ENCODE data around the gene STARD13. TPM values are rescaled to one million over a fixed set of nuclear protein-coding genes. Genes with fewer than 3 reads are reported as not detected.

Gene STARD13
- polyA plus RNA-seq, 1 experiment = 21.2 TPM

GRCh38 chr13:33263976-33264619 is 21.5 kb downstream of the STARD13 start:
- no peak for TF ChIP-seq CTCF (IDR thresholded peaks at IDR 0.05; ENCODE audit: insufficient read depth, low read depth, low read length)
- Histone ChIP-seq H3K4me3 (ENCODE audit: low read depth, low read length) (no peak overlapping the region), H3K36me3 (ENCODE audit: control insufficient read depth, insufficient read depth, low read length) (no peaks in the 10 kb centered on the region; the same call in 1 of the 2 replicates), H3K27me3 (ENCODE audit: control insufficient read depth, insufficient read depth, low read length) (no peaks in the 10 kb centered on the region)
- DNase-seq (ENCODE audit: low read depth) = no peak
- ChIA-PET POLR2A (no interaction called here), CTCF (no interaction called here)

- CTCF ChIA-PET = interaction anchor here (1.0 kb wide), 1 partner anchor 12 kb away, joined by 3 read pairs; no protein-coding TSS in a partner anchor
Measured at GRCh38 chr13:33263484-33263883, 22.1 kb downstream of the STARD13 start.

GRCh38 chr13:33262997-33263396 is 22.6 kb downstream of the STARD13 start:
- ChIA-PET POLR2A (no interaction called here), CTCF (interaction anchor here (1.0 kb wide), 1 partner anchor 12 kb away, joined by 3 read pairs; no protein-coding TSS in a partner anchor)
- TF ChIP-seq CTCF (IDR thresholded peaks at IDR 0.05; ENCODE audit: insufficient read depth, low read depth, low read length) = no peak
- Histone ChIP-seq H3K4me3 (ENCODE audit: low read depth, low read length) (no peak overlapping the region), H3K27me3 (ENCODE audit: control insufficient read depth, insufficient read depth, low read length) (no peaks in the 10 kb centered on the region), H3K36me3 (ENCODE audit: control insufficient read depth, insufficient read depth, low read length) (no peaks in the 10 kb centered on the region; the same call in 1 of the 2 replicates)
- DNase-seq (ENCODE audit: low read depth) = no peak

More at GRCh38 chr13:33263484-33263883, 22.1 kb downstream of the STARD13 start:
- DNase-seq (ENCODE audit: low read depth) = no peak
- H3K4me3 ChIP-seq (ENCODE audit: low read depth, low read length) = no peak overlapping the region
- H3K27me3 ChIP-seq (ENCODE audit: control insufficient read depth, insufficient read depth, low read length) = no peaks in the 10 kb centered on the region
- H3K36me3 ChIP-seq (ENCODE audit: control insufficient read depth, insufficient read depth, low read length) = no peaks in the 10 kb centered on the region; the same call in 1 of the 2 replicates
- no peak for TF ChIP-seq CTCF (IDR thresholded peaks at IDR 0.05; ENCODE audit: insufficient read depth, low read depth, low read length)
- POLR2A ChIA-PET = no interaction called here

GRCh38 chr13:33262594-33262993 is 23.0 kb downstream of the STARD13 start:
- POLR2A ChIA-PET = no interaction called here
- Histone ChIP-seq H3K27me3 (ENCODE audit: control insufficient read depth, insufficient read depth, low read length) (no peaks in the 10 kb centered on the region), H3K36me3 (ENCODE audit: control insufficient read depth, insufficient read depth, low read length) (no peaks in the 10 kb centered on the region), H3K4me3 (ENCODE audit: low read depth, low read length) (no peak overlapping the region)
- CTCF ChIA-PET = interaction anchor here (1.0 kb wide), 2 partner anchors 9 to 12 kb away, joined by 3 read pairs; no protein-coding TSS in a partner anchor
- no peak for DNase-seq (ENCODE audit: low read depth)
- TF ChIP-seq CTCF (IDR thresholded peaks at IDR 0.05; ENCODE audit: insufficient read depth, low read depth, low read length) = no peak

GRCh38 chr13:33262062-33262487 is 23.5 kb downstream of the STARD13 start:
- DNase-seq (ENCODE audit: low read depth) = no peak
- POLR2A ChIA-PET = interaction anchor here (0.7 kb wide), 1 partner anchor 382 kb away, joined by 3 read pairs; no protein-coding TSS in a partner anchor
- no peaks in the 10 kb centered on the region for H3K27me3 ChIP-seq (ENCODE audit: control insufficient read depth, insufficient read depth, low read length)

More at GRCh38 chr13:33262062-33262487, 23.5 kb downstream of the STARD13 start:
- Histone ChIP-seq H3K36me3 (ENCODE audit: control insufficient read depth, insufficient read depth, low read length) (no peaks in the 10 kb centered on the region), H3K4me3 (ENCODE audit: low read depth, low read length) (no peak overlapping the region)
- no peak for TF ChIP-seq CTCF (IDR thresholded peaks at IDR 0.05; ENCODE audit: insufficient read depth, low read depth, low read length)
- CTCF ChIA-PET = interaction anchor here (1.0 kb wide), 1 partner anchor 9 kb away, joined by 3 read pairs; no protein-coding TSS in a partner anchor

All from BJ (cell line).